A673 (cell line): ENCODE measurements around the gene LRRC32. TPM values are rescaled to one million over a fixed set of nuclear protein-coding genes. Genes with fewer than 3 reads are reported as not detected.

Source experiments
- BruUV-seq: library from RNA; stranded (reverse); fragments of 400-500 nt; replicated peaks from 2 replicates; lab custom pipeline; 2021; lab: Mats Ljungman, UMichigan
- CTCF ChIA-PET: fragments of 300-600 bp; sonication (Branson Sonifier 250); formaldehyde crosslinking; loops from one replicate; lab custom pipeline; 2022; ENCODE audit warnings: antibody characterized with exemption; lab: Charles Lee
- POLR2A ChIA-PET: fragments of 300-600 bp; sonication (Branson Sonifier 250); formaldehyde crosslinking; loops from one replicate; lab custom pipeline; 2022; ENCODE audit warnings: antibody characterized with exemption; ENCODE audit not compliant: low non-redundant PET; lab: Charles Lee
- DNase-seq: peaks from one replicate; pipeline ENCODE4 v3.0.0-alpha.2; 2015; ENCODE audit warnings: low spot score
- H3K27ac ChIP-seq: fragments of 200-600 bp; sonication (generic); 2 replicates; pipeline ENCODE4 v1.5.1; 2016; ENCODE audit warnings: mixed run types, low read depth, mild to moderate bottlenecking, mixed read lengths, antibody characterized with exemption, low read length; ENCODE audit not compliant: poor library complexity, severe bottlenecking
- H3K27me3 ChIP-seq: fragments of 200-600 bp; sonication (generic); replicated peaks from 2 replicates; pipeline ENCODE4 v1.6.1; 2017; ENCODE audit warnings: mixed run types, low read depth, mild to moderate bottlenecking, mixed read lengths, antibody characterized with exemption, low read length; ENCODE audit not compliant: insufficient read depth, poor library complexity
- H3K36me3 ChIP-seq: fragments of 200-600 bp; sonication (generic); 2 replicates; pipeline ENCODE4 v1.6.1; 2016; ENCODE audit warnings: mixed run types, mild to moderate bottlenecking, mixed read lengths, antibody characterized with exemption, low read length; ENCODE audit not compliant: insufficient read depth, poor library complexity, severe bottlenecking
- H3K4me1 ChIP-seq: fragments of 200-600 bp; sonication (generic); 2 replicates; pipeline ENCODE4 v1.6.1; 2017; ENCODE audit warnings: mixed run types, mild to moderate bottlenecking, mixed read lengths, antibody characterized with exemption, low read length; ENCODE audit not compliant: insufficient read depth, poor library complexity, severe bottlenecking
- H3K4me3 ChIP-seq: fragments of 200-600 bp; sonication (generic); 2 replicates; pipeline ENCODE4 v1.5.1; 2016; ENCODE audit warnings: low read depth, mixed run types, mild to moderate bottlenecking, mixed read lengths, low read length; ENCODE audit not compliant: poor library complexity, severe bottlenecking
- H3K9me3 ChIP-seq: fragments of 200-600 bp; sonication (generic); 2 replicates; pipeline ENCODE4 v1.6.1; 2016; ENCODE audit warnings: mixed run types, low read depth, mild to moderate bottlenecking, mixed read lengths, antibody characterized with exemption, low read length; ENCODE audit not compliant: poor library complexity, severe bottlenecking
- CTCF ChIP-seq: fragments of 300-800, 200-600 bp; sonication (generic); conservative IDR thresholded peaks from 2 replicates; pipeline ENCODE4 v1.5.1; 2017; ENCODE audit warnings: low read depth, mild to moderate bottlenecking, antibody characterized with exemption, low read length, moderate library complexity, mixed read lengths
- EZH2 ChIP-seq: fragments of 200-600 bp; sonication (generic); IDR thresholded peaks from 2 replicates; pipeline ENCODE4 v1.6.1; 2017; ENCODE audit warnings: borderline replicate concordance, low read depth, mild to moderate bottlenecking, mixed read lengths, antibody characterized with exemption, low read length; ENCODE audit not compliant: poor library complexity, severe bottlenecking
- intact Hi-C: fragments of 100-400 bp; cut with micrococcal nuclease; formaldehyde crosslinking; loops from one replicate; pipeline ENCODE4 v1.10.0; 2022; ENCODE audit not compliant: unreplicated experiment
- total RNA-seq: library from RNA; stranded (reverse); gene quantifications from 2 replicates; pipeline ENCODE4 v1.2.3, GENCODE V29; 2021

LRRC32 gene
- total RNA-seq, 1 experiment from 2014 or later = not detected

- intact Hi-C loops = no loop called here
- Histone ChIP-seq H3K27ac (no peak overlapping the region), H3K36me3 (no peaks in the 10 kb centered on the region), H3K4me3 (no peak overlapping the region), H3K27me3 (no peaks in the 10 kb centered on the region), H3K9me3 (no peaks in the 10 kb centered on the region), H3K4me1 (no peaks in the 10 kb centered on the region)
- CTCF ChIA-PET = no interaction called here
- BruUV-seq = no TSS peak
- TF ChIP-seq CTCF (no peak), EZH2 (no peak)
- POLR2A ChIA-PET = no interaction called here
- no peak for DNase-seq
Measured at GRCh38 chr11:76624500-76625379, 45.8 kb downstream of the LRRC32 start.

GRCh38 chr11:76623884-76624419 is 46.6 kb downstream of the LRRC32 start:
- POLR2A ChIA-PET = no interaction called here
- TF ChIP-seq EZH2 = no peak
- no peak for TF ChIP-seq CTCF
- Histone ChIP-seq H3K9me3 (no peaks in the 10 kb centered on the region), H3K27me3 (no peaks in the 10 kb centered on the region), H3K36me3 (no peaks in the 10 kb centered on the region), H3K27ac (no peak overlapping the region), H3K4me3 (no peak overlapping the region), H3K4me1 (no peaks in the 10 kb centered on the region)
- CTCF ChIA-PET = no interaction called here
- no TSS peak for BruUV-seq
- intact Hi-C loops = no loop called here
- DNase-seq = no peak

- H3K9me3 ChIP-seq = no peaks in the 10 kb centered on the region
- TF ChIP-seq EZH2 (no peak), CTCF (no peak)
- BruUV-seq = no TSS peak
- no peaks in the 10 kb centered on the region for H3K4me1 ChIP-seq
- no peaks in the 10 kb centered on the region for H3K27me3 ChIP-seq
- CTCF ChIA-PET = no interaction called here
- H3K4me3 ChIP-seq = no peak overlapping the region
- no peak for DNase-seq
- intact Hi-C loops = no loop called here
- POLR2A ChIA-PET = interaction anchor here (0.5 kb wide), 1 partner anchor 25 kb away, joined by 5 read pairs; no protein-coding TSS in a partner anchor
- no peak overlapping the region for H3K27ac ChIP-seq
- H3K36me3 ChIP-seq = no peaks in the 10 kb centered on the region
Measured at GRCh38 chr11:76623171-76623883, 47.2 kb downstream of the LRRC32 start.
